H9 (cell line): ENCODE results near the gene OR3A1. TPM values are rescaled to one million over a fixed set of nuclear protein-coding genes. Genes with fewer than 3 reads are reported as not detected.
"Not testable (repeated sequence)": the region's sequence is repeated elsewhere in the genome, so short reads cannot be mapped to it uniquely, and the experiment has no call there.

Experiments
- DNase-seq: peaks from one replicate; pipeline ENCODE4 v3.0.0-alpha.2; 2017
- H2AFZ ChIP-seq: one replicate; pipeline ENCODE4 v1.6.1; 2013; ENCODE audit warnings: mild to moderate bottlenecking, low read length, control low read depth, moderate library complexity
- H2AK5ac ChIP-seq: 2 replicates; pipeline ENCODE4 v1.6.1; 2013; ENCODE audit warnings: low read length, control low read depth, mixed read lengths; ENCODE audit not compliant: insufficient read length
- H2BK120ac ChIP-seq: one replicate; pipeline ENCODE4 v1.6.1; 2013; ENCODE audit warnings: low read depth, mild to moderate bottlenecking, low read length, control low read depth, inconsistent platforms; ENCODE audit not compliant: poor library complexity, severe bottlenecking
- H2BK12ac ChIP-seq: 2 replicates; pipeline ENCODE4 v1.6.1; 2013; ENCODE audit warnings: low read length, control low read depth, mixed read lengths, low read depth; ENCODE audit not compliant: insufficient read length
- H2BK15ac ChIP-seq: 2 replicates; pipeline ENCODE4 v1.6.1; 2013; ENCODE audit warnings: low read depth, low read length, control low read depth
- H2BK20ac ChIP-seq: one replicate; pipeline ENCODE4 v1.6.1; 2013; ENCODE audit warnings: low read depth, mild to moderate bottlenecking, low read length, control low read depth, inconsistent platforms; ENCODE audit not compliant: poor library complexity, severe bottlenecking
- H2BK5ac ChIP-seq: 2 replicates; pipeline ENCODE4 v1.6.1; 2013; ENCODE audit warnings: low read length, control low read depth, mixed read lengths; ENCODE audit not compliant: insufficient read length
- H3K14ac ChIP-seq: 2 replicates; pipeline ENCODE4 v1.6.1; 2013; ENCODE audit warnings: low read length, control low read depth; ENCODE audit not compliant: insufficient read depth
- H3K18ac ChIP-seq: 2 replicates; pipeline ENCODE4 v1.6.1; 2013; ENCODE audit warnings: low read depth, mild to moderate bottlenecking, mixed read lengths, low read length, control low read depth; ENCODE audit not compliant: insufficient read length
- H3K23ac ChIP-seq: 2 replicates; pipeline ENCODE4 v1.6.1; 2013; ENCODE audit warnings: low read length, control low read depth, mixed read lengths, low read depth; ENCODE audit not compliant: insufficient read length
- H3K23me2 ChIP-seq: 2 replicates; pipeline ENCODE4 v1.6.1; 2013; ENCODE audit warnings: low read depth, mild to moderate bottlenecking, mixed read lengths, low read length, control low read depth; ENCODE audit not compliant: insufficient read length, poor library complexity, severe bottlenecking
- H3K27ac ChIP-seq: 2 replicates; pipeline ENCODE4 v1.5.1; 2013; ENCODE audit warnings: low read length, control low read depth, mixed read lengths, low read depth; ENCODE audit not compliant: insufficient read length
- H3K27me3 ChIP-seq: 2 replicates; pipeline ENCODE4 v1.6.1; 2013; ENCODE audit warnings: low read length, control low read depth, inconsistent platforms; ENCODE audit not compliant: insufficient read depth
- H3K4ac ChIP-seq: 2 replicates; pipeline ENCODE4 v1.6.1; 2013; ENCODE audit warnings: low read depth, mild to moderate bottlenecking, control low read depth, inconsistent platforms, low read length, moderate library complexity
- H3K4me1 ChIP-seq: 2 replicates; pipeline ENCODE4 v1.6.1; 2013; ENCODE audit warnings: low read length, control low read depth, inconsistent platforms; ENCODE audit not compliant: insufficient read depth
- H3K4me2 ChIP-seq: 2 replicates; pipeline ENCODE4 v1.6.1; 2013; ENCODE audit warnings: low read length, control low read depth, mixed read lengths; ENCODE audit not compliant: insufficient read length, insufficient read depth
- H3K56ac ChIP-seq: 2 replicates; pipeline ENCODE4 v1.6.1; 2013; ENCODE audit warnings: low read depth, mild to moderate bottlenecking, mixed read lengths, low read length, control low read depth; ENCODE audit not compliant: insufficient read length
- H3K79me1 ChIP-seq: 2 replicates; pipeline ENCODE4 v1.6.1; 2013; ENCODE audit warnings: low read depth, mild to moderate bottlenecking, moderate library complexity, low read length, control low read depth, inconsistent platforms; ENCODE audit not compliant: insufficient read depth, poor library complexity, severe bottlenecking
- H3K79me2 ChIP-seq: 2 replicates; pipeline ENCODE4 v1.6.1; 2013; ENCODE audit warnings: low read length, control low read depth, inconsistent platforms; ENCODE audit not compliant: insufficient read depth
- H3K9ac ChIP-seq: 2 replicates; pipeline ENCODE4 v1.6.1; 2013; ENCODE audit warnings: low read length, control low read depth, mixed read lengths; ENCODE audit not compliant: insufficient read length; ENCODE audit errors: extremely low read depth
- H3K9me3 ChIP-seq: one replicate; pipeline ENCODE4 v1.6.1; 2013; ENCODE audit warnings: low read depth, low read length, inconsistent platforms; ENCODE audit not compliant: control insufficient read depth
- H3T11ph ChIP-seq: one replicate; pipeline ENCODE4 v1.6.1; 2013; ENCODE audit warnings: mild to moderate bottlenecking, low read length, control low read depth, inconsistent platforms
- H4K20me1 ChIP-seq: one replicate; pipeline ENCODE4 v1.6.1; 2013; ENCODE audit not compliant: control insufficient read depth, insufficient read length, insufficient read depth
- H4K5ac ChIP-seq: 2 replicates; pipeline ENCODE4 v1.6.1; 2013; ENCODE audit warnings: low read depth, mild to moderate bottlenecking, mixed read lengths, low read length, control low read depth; ENCODE audit not compliant: insufficient read length
- H4K8ac ChIP-seq: replicated peaks from 2 replicates; pipeline ENCODE4 v1.6.1; 2013; ENCODE audit warnings: low read length, control low read depth, mixed read lengths, low read depth; ENCODE audit not compliant: insufficient read length
- H4K91ac ChIP-seq: 2 replicates; pipeline ENCODE4 v1.6.1; 2013; ENCODE audit warnings: low read depth, mild to moderate bottlenecking, moderate library complexity, mixed read lengths, low read length, control low read depth; ENCODE audit not compliant: insufficient read length
- H3K27ac Mint-ChIP-seq, 3 experiments: 2 replicates in 2 of 3; 3 replicates in 1 of 3; pipeline ENCODE4 v1.8.0; 2020 to 2021; ENCODE audit warnings: mixed read lengths in 3 of 3, mild to moderate bottlenecking in 1 of 3, moderate library complexity in 1 of 3
- H3K27me3 Mint-ChIP-seq: 2 replicates; pipeline ENCODE4 v1.8.0; 2021; ENCODE audit warnings: low read depth, mild to moderate bottlenecking, moderate library complexity, mixed read lengths
- H3K36me3 Mint-ChIP-seq, 3 experiments: 2 replicates in 2 of 3; 3 replicates in 1 of 3; pipeline ENCODE4 v1.8.0; 2020 to 2021; ENCODE audit warnings: low read depth in 3 of 3, mixed read lengths in 3 of 3; ENCODE audit not compliant: insufficient read depth in 1 of 3
- H3K4me1 Mint-ChIP-seq, 2 experiments: 2 replicates each; pipeline ENCODE4 v1.8.0; 2020; ENCODE audit warnings: mixed read lengths in 2 of 2
- H3K4me3 Mint-ChIP-seq, 2 experiments: 2 replicates in 1 of 2; 3 replicates in 1 of 2; pipeline ENCODE4 v1.8.0; 2020 to 2021; ENCODE audit warnings: mild to moderate bottlenecking in 2 of 2, mixed read lengths in 2 of 2, moderate library complexity in 1 of 2
- H3K9me3 Mint-ChIP-seq, 2 experiments: 2 replicates in 1 of 2; 3 replicates in 1 of 2; pipeline ENCODE4 v1.8.0; 2020; ENCODE audit warnings: mild to moderate bottlenecking in 2 of 2, mixed read lengths in 2 of 2, moderate library complexity in 1 of 2
- CTCF ChIP-seq: fragments of 200-600 bp; sonication (generic); conservative IDR thresholded peaks from 3 replicates; pipeline ENCODE4 v1.8.0; 2021; ENCODE audit warnings: antibody characterized with exemption, mild to moderate bottlenecking
- WGBS: extraction: QIAGEN DNeasy Blood & Tissue Kit; methylation state at CpG from one replicate; pipeline ENCODE4 v1.1.7; 2013; ENCODE audit warnings: missing lambda C conversion rate, low lambda C conversion rate, mixed read lengths; ENCODE audit not compliant: insufficient read length; ENCODE audit errors: extremely low coverage; 5-methylcytosine and 5-hydroxymethylcytosine counted together
- total RNA-seq: library from RNA; stranded (reverse); gene quantifications from 2 replicates; pipeline ENCODE4 v1.2.1, GENCODE V29; 2021

Gene OR3A1
- total RNA-seq, 1 experiment from 2014 or later = not detected

GRCh38 chr17:3256575-3256974 is 41.6 kb downstream of the OR3A1 start:
- no peak overlapping the region for H3T11ph ChIP-seq
- no peak overlapping the region for H3K18ac ChIP-seq
- DNase-seq = no peak
- no peak overlapping the region for H3K23ac ChIP-seq
- Mint-ChIP-seq H3K27me3 (peaks cover 5% of the 10 kb centered on the region), H3K27ac (no peak overlapping the region; a peak in 1 of 7 replicates), H3K4me1 (no peaks in the 10 kb centered on the region), H3K4me3 (no peak overlapping the region), H3K36me3 (peaks cover 10 to 43% (median 17%) of the 10 kb centered on the region in 3 experiments; a peak in 6 of 7 replicates), H3K9me3 (peaks cover 73 to 81% of the 10 kb centered on the region in 2 experiments)
- no peak overlapping the region for H4K91ac ChIP-seq
- H3K23me2 ChIP-seq = no peaks in the 10 kb centered on the region
- H3K79me2 ChIP-seq = no peaks in the 10 kb centered on the region
- H3K9ac ChIP-seq = no peak overlapping the region
- TF ChIP-seq CTCF = no peak
- H2BK20ac ChIP-seq = no peak overlapping the region
- H4K20me1 ChIP-seq = no peaks in the 10 kb centered on the region
- H2BK12ac ChIP-seq = no peak overlapping the region
- H2AFZ ChIP-seq = no peak overlapping the region
- H3K56ac ChIP-seq = no peak overlapping the region
- H2BK15ac ChIP-seq = no peak overlapping the region
- H3K4me2 ChIP-seq = no peak overlapping the region
- H2BK120ac ChIP-seq = no peak overlapping the region
- H3K27me3 ChIP-seq = no peaks in the 10 kb centered on the region
- no peak overlapping the region for H3K27ac ChIP-seq
- H4K8ac ChIP-seq = no peak overlapping the region
- H3K4me1 ChIP-seq = no peaks in the 10 kb centered on the region
- no peak overlapping the region for H4K5ac ChIP-seq
- no peak overlapping the region for H3K14ac ChIP-seq
- no peak overlapping the region for H2AK5ac ChIP-seq
- no peaks in the 10 kb centered on the region for H3K79me1 ChIP-seq
- no peak overlapping the region for H2BK5ac ChIP-seq
- H3K4ac ChIP-seq = no peak overlapping the region
- H3K9me3 ChIP-seq = peaks cover 51% of the 10 kb centered on the region
- WGBS = no CpG with 5 or more reads among the region's 8 CpGs

DNA sequence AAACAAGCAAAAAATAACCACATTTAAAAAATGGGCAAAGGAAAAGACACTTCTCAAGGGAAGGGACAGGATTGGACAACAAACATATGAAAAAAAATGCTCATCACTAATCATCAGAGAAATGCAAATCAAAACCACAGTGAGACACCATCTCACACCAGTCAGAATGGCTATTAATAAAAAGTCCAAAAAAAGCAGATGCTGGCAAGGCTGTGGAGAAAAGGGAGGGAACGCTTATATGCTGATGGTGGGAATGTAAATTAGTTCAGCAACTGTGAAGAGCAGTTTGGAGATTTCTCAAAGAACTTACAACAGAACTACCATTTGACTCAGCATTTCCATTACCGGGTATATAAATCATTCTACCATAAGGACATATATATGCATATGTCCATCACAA is 49.1 kb downstream of the OR3A1 start:
- not testable (repeated sequence) for H3K27ac ChIP-seq, H3K4ac ChIP-seq, H4K91ac ChIP-seq, H3K23ac ChIP-seq, H2AK5ac ChIP-seq, H3K27ac Mint-ChIP-seq, H3K79me1 ChIP-seq, H3K14ac ChIP-seq, H3K79me2 ChIP-seq, H3K9ac ChIP-seq, DNase-seq, H4K20me1 ChIP-seq, H3K18ac ChIP-seq, H2BK5ac ChIP-seq, H4K5ac ChIP-seq, H3K36me3 Mint-ChIP-seq, H2BK120ac ChIP-seq, H3K4me1 ChIP-seq, H3K27me3 Mint-ChIP-seq, H3K4me3 Mint-ChIP-seq, H3K4me1 Mint-ChIP-seq, H3T11ph ChIP-seq, H2BK12ac ChIP-seq, H2BK20ac ChIP-seq, H3K27me3 ChIP-seq, H4K8ac ChIP-seq, H2AFZ ChIP-seq, H2BK15ac ChIP-seq, H3K56ac ChIP-seq, H3K23me2 ChIP-seq, H3K4me2 ChIP-seq, H3K9me3 ChIP-seq
- WGBS = no CpG with 5 or more reads among the region's 2 CpGs
- peaks cover 11 to 23% of the 10 kb centered on the region in 2 experiments for H3K9me3 Mint-ChIP-seq
